HepG2 (cell line): ENCODE results near the gene PRDM10. TPM values are rescaled to one million over a fixed set of nuclear protein-coding genes. Genes with fewer than 3 reads are reported as not detected.

Experiments
- ATF1 ChIP-seq: IDR thresholded peaks from 2 replicates; pipeline ENCODE4 v1.6.1; 2016; ENCODE audit warnings: mild to moderate bottlenecking, control low read depth
- FOXA1 ChIP-seq, 2 experiments: fragments of 450-650 bp in 1 of 2; sonication (generic) in 1 of 2; formaldehyde crosslinking in 1 of 2; IDR thresholded peaks; 2 replicates each; pipeline versions ENCODE4 v1.4.0 to v1.6.1; 2016 to 2020; ENCODE audit warnings: missing genetic modification reagents in 1 of 2
- HNF4A ChIP-seq: sonication (generic); formaldehyde crosslinking; IDR thresholded peaks from 2 replicates; pipeline ENCODE4 v1.4.0; 2020; ENCODE audit warnings: missing genetic modification reagents
- ISX ChIP-seq: sonication (generic); formaldehyde crosslinking; conservative IDR thresholded peaks from 2 replicates; pipeline ENCODE4 v1.5.0; 2020; ENCODE audit warnings: missing genetic modification reagents
- MIER2 ChIP-seq: IDR thresholded peaks from 2 replicates; pipeline ENCODE4 v1.6.1; 2016; ENCODE audit warnings: missing biosample characterization, missing genetic modification reagents
- POLR2G ChIP-seq: fragments of 200-400 bp; formaldehyde crosslinking; IDR thresholded peaks from 2 replicates; pipeline ENCODE4 v1.6.1; 2018; ENCODE audit warnings: mild to moderate bottlenecking, low read depth, low read length, moderate library complexity
- RBFOX2 ChIP-seq: fragments of 200-400 bp; formaldehyde crosslinking; IDR thresholded peaks from 2 replicates; pipeline ENCODE4 v1.6.1; 2017; ENCODE audit warnings: low read depth, mild to moderate bottlenecking, low read length
- ZNF138 ChIP-seq: sonication (generic); formaldehyde crosslinking; IDR thresholded peaks from 2 replicates; pipeline ENCODE4 v1.5.0; 2020; ENCODE audit warnings: mild to moderate bottlenecking, low read depth, missing genetic modification reagents
- ZNF44 ChIP-seq: sonication (generic); formaldehyde crosslinking; IDR thresholded peaks from 2 replicates; pipeline ENCODE4 v1.5.1; 2020; ENCODE audit warnings: mild to moderate bottlenecking, missing genetic modification reagents
- ZNF468 ChIP-seq: sonication (generic); formaldehyde crosslinking; IDR thresholded peaks from 2 replicates; pipeline ENCODE4 v1.8.0; 2022; ENCODE audit warnings: mild to moderate bottlenecking, moderate library complexity, missing genetic modification reagents
- ZNF598 ChIP-seq: sonication (generic); formaldehyde crosslinking; IDR thresholded peaks from 2 replicates; pipeline ENCODE4 v1.5.1; 2020; ENCODE audit warnings: mild to moderate bottlenecking, missing genetic modification reagents, borderline replicate concordance
- ZNF83 ChIP-seq: sonication (generic); formaldehyde crosslinking; IDR thresholded peaks from 2 replicates; pipeline ENCODE4 v1.4.0; 2020; ENCODE audit warnings: missing genetic modification reagents, mild to moderate bottlenecking, borderline replicate concordance
- polyA plus RNA-seq, 8 experiments: library from polyadenylated mRNA; depleted of rRNA in 3 of 8; stranded (reverse) in 7 of 8; unstranded in 1 of 8; fragments of >200 nt; fragmentation: Illumina TruSeq in 4 of 8; extraction: Trizol in 4 of 8; gene quantifications; 2 replicates each; pipeline versions ENCODE4 v1.2.1 to v1.2.3, GENCODE V29; 2011 to 2016; ENCODE audit warnings: low read depth in 4 of 8, missing spikeins in 1 of 8, mixed read lengths in 1 of 8; ENCODE audit not compliant: insufficient read depth in 1 of 8
- total RNA-seq, 5 experiments: library from RNA; depleted of rRNA; stranded (reverse); fragments of >200 nt; fragmentation: Illumina TruSeq; extraction: Trizol; gene quantifications; 2 replicates each; pipeline ENCODE4 v1.2.3, GENCODE V29; 2016; ENCODE audit warnings: low read depth in 1 of 5
- TF ChIP-seq, protein P1 (sequence below): sonication (generic); formaldehyde crosslinking; IDR thresholded peaks from 2 replicates; pipeline ENCODE4 v1.4.0; 2020; ENCODE audit warnings: missing genetic modification reagents
- TF ChIP-seq, protein P2 (sequence below): sonication (generic); formaldehyde crosslinking; IDR thresholded peaks from 2 replicates; pipeline ENCODE4 v1.4.0; 2020; ENCODE audit warnings: missing genetic modification reagents
- TF ChIP-seq, protein P3 (sequence below): sonication (generic); formaldehyde crosslinking; IDR thresholded peaks from 2 replicates; pipeline ENCODE4 v1.5.1; 2020; ENCODE audit warnings: mild to moderate bottlenecking, missing genetic modification reagents, moderate library complexity
- TF ChIP-seq, protein P4 (sequence below): sonication (generic); formaldehyde crosslinking; IDR thresholded peaks from 2 replicates; pipeline ENCODE4 v1.4.0; 2020; ENCODE audit warnings: missing genetic modification reagents
- TF ChIP-seq, protein P5 (sequence below), 2 experiments: sonication (generic) in 1 of 2; formaldehyde crosslinking in 1 of 2; IDR thresholded peaks; 2 replicates each; pipeline versions ENCODE4 v1.5.1 to v1.6.1; 2011 to 2020; ENCODE audit warnings: borderline replicate concordance in 1 of 2, low read depth in 1 of 2, low read length in 1 of 2, mild to moderate bottlenecking in 1 of 2, missing genetic modification reagents in 1 of 2, moderate library complexity in 1 of 2
- TF ChIP-seq, protein P6 (sequence below): sonication (generic); formaldehyde crosslinking; IDR thresholded peaks from 2 replicates; pipeline ENCODE4 v1.5.0; 2020; ENCODE audit warnings: mild to moderate bottlenecking, low read depth, missing genetic modification reagents, borderline replicate concordance

The PRDM10 gene
- total and polyA plus RNA-seq, 2 of the 13 experiments (the other 11 are each of a cell fraction or from before 2014, with no cell fraction given), result 5.7 to 5.8 TPM

DNA sequence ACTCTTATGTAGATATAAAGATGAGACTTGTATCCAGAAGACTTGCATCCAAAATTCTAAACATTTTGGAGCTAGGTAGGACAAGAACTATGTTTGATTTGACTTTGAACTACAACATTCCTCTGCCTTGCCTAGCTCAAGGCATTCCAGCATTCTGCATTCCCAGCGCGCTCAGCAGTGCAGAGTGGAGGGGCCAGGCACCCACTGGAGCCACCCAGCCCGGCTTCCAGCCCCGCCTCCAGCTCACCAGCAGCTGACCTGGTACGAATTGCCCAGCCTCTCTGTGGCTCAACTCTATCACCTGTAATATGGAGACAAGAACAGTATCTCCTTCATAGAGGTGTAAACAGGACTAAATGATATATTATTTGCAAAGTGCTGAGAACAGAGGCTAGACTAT lies 28.8 kb downstream of the PRDM10 start (continued):
- TF ChIP-seq ZNF598 (no peak), MIER2 (CRISPR knock-in tag) (no peak), ZNF83 (CRISPR knock-in tag) (no peak), RBFOX2 (no peak), HNF4A (CRISPR knock-in tag) (peak; percentile 68), ZNF468 (CRISPR knock-in tag) (no peak), ISX (CRISPR knock-in tag) (no peak), ZNF44 (CRISPR knock-in tag) (no peak), ZNF138 (CRISPR knock-in tag) (no peak), ATF1 (no peak), POLR2G (no peak), FOXA1 (IDR thresholded peaks at IDR 0.05) (no peak), FOXA1 (CRISPR knock-in tag; IDR thresholded peaks at IDR 0.05) (no peak)
- TF ChIP-seq, protein P1, sequence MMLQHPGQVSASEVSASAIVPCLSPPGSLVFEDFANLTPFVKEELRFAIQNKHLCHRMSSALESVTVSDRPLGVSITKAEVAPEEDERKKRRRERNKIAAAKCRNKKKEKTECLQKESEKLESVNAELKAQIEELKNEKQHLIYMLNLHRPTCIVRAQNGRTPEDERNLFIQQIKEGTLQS (CRISPR knock-in tag), result no peak
- TF ChIP-seq, protein P2, sequence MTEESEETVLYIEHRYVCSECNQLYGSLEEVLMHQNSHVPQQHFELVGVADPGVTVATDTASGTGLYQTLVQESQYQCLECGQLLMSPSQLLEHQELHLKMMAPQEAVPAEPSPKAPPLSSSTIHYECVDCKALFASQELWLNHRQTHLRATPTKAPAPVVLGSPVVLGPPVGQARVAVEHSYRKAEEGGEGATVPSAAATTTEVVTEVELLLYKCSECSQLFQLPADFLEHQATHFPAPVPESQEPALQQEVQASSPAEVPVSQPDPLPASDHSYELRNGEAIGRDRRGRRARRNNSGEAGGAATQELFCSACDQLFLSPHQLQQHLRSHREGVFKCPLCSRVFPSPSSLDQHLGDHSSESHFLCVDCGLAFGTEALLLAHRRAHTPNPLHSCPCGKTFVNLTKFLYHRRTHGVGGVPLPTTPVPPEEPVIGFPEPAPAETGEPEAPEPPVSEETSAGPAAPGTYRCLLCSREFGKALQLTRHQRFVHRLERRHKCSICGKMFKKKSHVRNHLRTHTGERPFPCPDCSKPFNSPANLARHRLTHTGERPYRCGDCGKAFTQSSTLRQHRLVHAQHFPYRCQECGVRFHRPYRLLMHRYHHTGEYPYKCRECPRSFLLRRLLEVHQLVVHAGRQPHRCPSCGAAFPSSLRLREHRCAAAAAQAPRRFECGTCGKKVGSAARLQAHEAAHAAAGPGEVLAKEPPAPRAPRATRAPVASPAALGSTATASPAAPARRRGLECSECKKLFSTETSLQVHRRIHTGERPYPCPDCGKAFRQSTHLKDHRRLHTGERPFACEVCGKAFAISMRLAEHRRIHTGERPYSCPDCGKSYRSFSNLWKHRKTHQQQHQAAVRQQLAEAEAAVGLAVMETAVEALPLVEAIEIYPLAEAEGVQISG (CRISPR knock-in tag), result 0 out of 2 replicates have a peak, but pooled peaks have one; percentile 35
- TF ChIP-seq, protein P3, sequence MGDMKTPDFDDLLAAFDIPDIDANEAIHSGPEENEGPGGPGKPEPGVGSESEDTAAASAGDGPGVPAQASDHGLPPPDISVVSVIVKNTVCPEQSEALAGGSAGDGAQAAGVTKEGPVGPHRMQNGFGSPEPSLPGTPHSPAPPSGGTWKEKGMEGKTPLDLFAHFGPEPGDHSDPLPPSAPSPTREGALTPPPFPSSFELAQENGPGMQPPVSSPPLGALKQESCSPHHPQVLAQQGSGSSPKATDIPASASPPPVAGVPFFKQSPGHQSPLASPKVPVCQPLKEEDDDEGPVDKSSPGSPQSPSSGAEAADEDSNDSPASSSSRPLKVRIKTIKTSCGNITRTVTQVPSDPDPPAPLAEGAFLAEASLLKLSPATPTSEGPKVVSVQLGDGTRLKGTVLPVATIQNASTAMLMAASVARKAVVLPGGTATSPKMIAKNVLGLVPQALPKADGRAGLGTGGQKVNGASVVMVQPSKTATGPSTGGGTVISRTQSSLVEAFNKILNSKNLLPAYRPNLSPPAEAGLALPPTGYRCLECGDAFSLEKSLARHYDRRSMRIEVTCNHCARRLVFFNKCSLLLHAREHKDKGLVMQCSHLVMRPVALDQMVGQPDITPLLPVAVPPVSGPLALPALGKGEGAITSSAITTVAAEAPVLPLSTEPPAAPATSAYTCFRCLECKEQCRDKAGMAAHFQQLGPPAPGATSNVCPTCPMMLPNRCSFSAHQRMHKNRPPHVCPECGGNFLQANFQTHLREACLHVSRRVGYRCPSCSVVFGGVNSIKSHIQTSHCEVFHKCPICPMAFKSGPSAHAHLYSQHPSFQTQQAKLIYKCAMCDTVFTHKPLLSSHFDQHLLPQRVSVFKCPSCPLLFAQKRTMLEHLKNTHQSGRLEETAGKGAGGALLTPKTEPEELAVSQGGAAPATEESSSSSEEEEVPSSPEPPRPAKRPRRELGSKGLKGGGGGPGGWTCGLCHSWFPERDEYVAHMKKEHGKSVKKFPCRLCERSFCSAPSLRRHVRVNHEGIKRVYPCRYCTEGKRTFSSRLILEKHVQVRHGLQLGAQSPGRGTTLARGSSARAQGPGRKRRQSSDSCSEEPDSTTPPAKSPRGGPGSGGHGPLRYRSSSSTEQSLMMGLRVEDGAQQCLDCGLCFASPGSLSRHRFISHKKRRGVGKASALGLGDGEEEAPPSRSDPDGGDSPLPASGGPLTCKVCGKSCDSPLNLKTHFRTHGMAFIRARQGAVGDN (CRISPR knock-in tag), result peak; percentile 67
- TF ChIP-seq, protein P4, sequence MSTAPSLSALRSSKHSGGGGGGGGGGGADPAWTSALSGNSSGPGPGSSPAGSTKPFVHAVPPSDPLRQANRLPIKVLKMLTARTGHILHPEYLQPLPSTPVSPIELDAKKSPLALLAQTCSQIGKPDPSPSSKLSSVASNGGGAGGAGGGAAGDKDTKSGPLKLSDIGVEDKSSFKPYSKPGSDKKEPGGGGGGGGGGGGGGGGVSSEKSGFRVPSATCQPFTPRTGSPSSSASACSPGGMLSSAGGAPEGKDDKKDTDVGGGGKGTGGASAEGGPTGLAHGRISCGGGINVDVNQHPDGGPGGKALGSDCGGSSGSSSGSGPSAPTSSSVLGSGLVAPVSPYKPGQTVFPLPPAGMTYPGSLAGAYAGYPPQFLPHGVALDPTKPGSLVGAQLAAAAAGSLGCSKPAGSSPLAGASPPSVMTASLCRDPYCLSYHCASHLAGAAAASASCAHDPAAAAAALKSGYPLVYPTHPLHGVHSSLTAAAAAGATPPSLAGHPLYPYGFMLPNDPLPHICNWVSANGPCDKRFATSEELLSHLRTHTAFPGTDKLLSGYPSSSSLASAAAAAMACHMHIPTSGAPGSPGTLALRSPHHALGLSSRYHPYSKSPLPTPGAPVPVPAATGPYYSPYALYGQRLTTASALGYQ, result no peak
- TF ChIP-seq, protein P5, sequence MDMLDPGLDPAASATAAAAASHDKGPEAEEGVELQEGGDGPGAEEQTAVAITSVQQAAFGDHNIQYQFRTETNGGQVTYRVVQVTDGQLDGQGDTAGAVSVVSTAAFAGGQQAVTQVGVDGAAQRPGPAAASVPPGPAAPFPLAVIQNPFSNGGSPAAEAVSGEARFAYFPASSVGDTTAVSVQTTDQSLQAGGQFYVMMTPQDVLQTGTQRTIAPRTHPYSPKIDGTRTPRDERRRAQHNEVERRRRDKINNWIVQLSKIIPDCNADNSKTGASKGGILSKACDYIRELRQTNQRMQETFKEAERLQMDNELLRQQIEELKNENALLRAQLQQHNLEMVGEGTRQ (IDR thresholded peaks at IDR 0.05; ENCODE audit: low read depth, low read length), result no peak
- TF ChIP-seq, protein P5 (CRISPR knock-in tag; IDR thresholded peaks at IDR 0.05; ENCODE audit: borderline replicate concordance), result no peak
- TF ChIP-seq, protein P6, sequence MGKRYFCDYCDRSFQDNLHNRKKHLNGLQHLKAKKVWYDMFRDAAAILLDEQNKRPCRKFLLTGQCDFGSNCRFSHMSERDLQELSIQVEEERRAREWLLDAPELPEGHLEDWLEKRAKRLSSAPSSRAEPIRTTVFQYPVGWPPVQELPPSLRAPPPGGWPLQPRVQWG (CRISPR knock-in tag), result no peak
